Endodermal cell (in vitro differentiated cells): ENCODE data around the gene KCNG2. TPM values are rescaled to one million over a fixed set of nuclear protein-coding genes. Genes with fewer than 3 reads are reported as not detected.

ENCODE experiments used
- DNase-seq: peaks from one replicate; pipeline ENCODE4 v3.0.0-alpha.2; 2017
- H3K27ac ChIP-seq: 2 replicates; pipeline ENCODE4 v1.5.1; 2013; ENCODE audit warnings: mild to moderate bottlenecking, low read depth, low read length, moderate library complexity
- H3K27me3 ChIP-seq: 2 replicates; pipeline ENCODE4 v1.6.1; 2013; ENCODE audit warnings: mild to moderate bottlenecking, low read length, moderate library complexity; ENCODE audit not compliant: insufficient read depth, control insufficient read depth, poor library complexity, severe bottlenecking
- H3K36me3 ChIP-seq: 2 replicates; pipeline ENCODE4 v1.7.0; 2013; ENCODE audit warnings: mild to moderate bottlenecking, low read length, moderate library complexity; ENCODE audit not compliant: control insufficient read depth, insufficient read depth
- H3K4me1 ChIP-seq: one replicate; pipeline ENCODE4 v1.7.0; 2013; ENCODE audit warnings: low read length; ENCODE audit not compliant: control insufficient read depth, insufficient read depth
- H3K4me3 ChIP-seq: 2 replicates; pipeline ENCODE4 v1.5.1; 2013; ENCODE audit warnings: mild to moderate bottlenecking, low read length, moderate library complexity
- H3K9ac ChIP-seq: 2 replicates; pipeline ENCODE4 v1.6.1; 2013; ENCODE audit warnings: mild to moderate bottlenecking, low read length, moderate library complexity; ENCODE audit not compliant: poor library complexity, severe bottlenecking; ENCODE audit errors: extremely low read depth
- H3K9me3 ChIP-seq: 2 replicates; pipeline ENCODE4 v1.6.1; 2013; ENCODE audit warnings: mild to moderate bottlenecking, low read length, moderate library complexity; ENCODE audit not compliant: control insufficient read depth
- H3K27ac Mint-ChIP-seq: 2 replicates; pipeline ENCODE4 v1.8.0; 2020; ENCODE audit warnings: mixed read lengths
- H3K27me3 Mint-ChIP-seq: 2 replicates; pipeline ENCODE4 v1.8.0; 2021; ENCODE audit warnings: mild to moderate bottlenecking, mixed read lengths; ENCODE audit not compliant: insufficient read depth
- H3K36me3 Mint-ChIP-seq: 2 replicates; pipeline ENCODE4 v1.8.0; 2020; ENCODE audit warnings: low read depth, mixed read lengths
- H3K4me1 Mint-ChIP-seq: 2 replicates; pipeline ENCODE4 v1.8.0; 2020; ENCODE audit warnings: mixed read lengths
- H3K4me3 Mint-ChIP-seq: 2 replicates; pipeline ENCODE4 v1.8.0; 2020; ENCODE audit warnings: mild to moderate bottlenecking, moderate library complexity, mixed read lengths
- H3K9me3 Mint-ChIP-seq: 2 replicates; pipeline ENCODE4 v1.8.0; 2020; ENCODE audit warnings: mild to moderate bottlenecking, mixed read lengths
- WGBS, 2 experiments: methylation state at CpG; one replicate each; pipeline versions ENCODE4 v1.1.5 to v1.1.7; 2013; ENCODE audit warnings: missing lambda C conversion rate in 2 of 2, mixed read lengths in 1 of 2; ENCODE audit not compliant: insufficient coverage in 1 of 2, insufficient read length in 1 of 2; 5-methylcytosine and 5-hydroxymethylcytosine counted together
- total RNA-seq, 2 donors: library from RNA; stranded (reverse); fragmentation: NEBNext Ultra II Directional in 1 of 2; extraction: Animal tissue kit (Norgen Biotek cat#: 25700) in 1 of 2; gene quantifications; 2 replicates in 1 of 2; 3 replicates in 1 of 2; pipeline ENCODE4 v1.2.1, GENCODE V29; 2021
- TF ChIP-seq, protein P1 (sequence below): fragments of 200-600 bp; sonication (generic); conservative IDR thresholded peaks from 2 replicates; pipeline ENCODE4 v1.5.0; 2021; ENCODE audit warnings: antibody characterized with exemption, mild to moderate bottlenecking

KCNG2 gene
- total RNA-seq, 2 donors from 2014 or later: not detected

DNA sequence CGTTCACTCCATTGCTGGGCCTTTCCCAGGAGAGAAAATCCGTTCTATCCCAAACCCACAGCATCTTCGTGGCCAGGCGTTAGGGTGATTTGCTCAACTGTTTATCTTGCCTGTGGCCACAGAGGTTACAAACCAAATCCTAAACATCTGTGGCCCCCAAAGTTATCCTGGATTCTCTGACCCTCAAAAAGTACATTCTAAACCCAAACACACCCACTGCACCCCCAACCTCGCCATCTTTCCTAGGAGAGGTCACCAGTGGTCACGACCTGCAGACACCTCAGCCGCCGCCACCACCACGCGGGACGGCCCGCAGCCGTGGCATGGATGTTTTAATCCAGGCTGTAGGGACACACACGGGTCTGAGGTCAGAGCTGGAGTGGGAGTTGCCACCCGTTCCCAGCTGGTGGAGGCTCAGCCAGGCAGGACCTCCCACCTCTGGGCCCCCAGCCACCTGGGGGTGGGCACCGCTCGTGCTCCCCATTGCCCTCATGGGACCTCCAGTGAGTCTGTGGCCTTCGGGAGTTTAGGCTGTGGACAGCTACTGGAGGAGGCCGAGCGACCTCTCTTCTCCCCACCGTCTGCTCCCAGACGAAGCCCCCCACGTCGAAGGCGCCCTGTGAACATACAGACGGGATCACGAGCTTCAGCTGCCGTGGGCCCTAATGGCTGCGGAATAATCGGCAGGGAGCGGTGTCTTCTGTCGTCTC lies 72.0 kb downstream of the KCNG2 start:
- no peak overlapping the region for H3K27ac Mint-ChIP-seq
- Histone ChIP-seq H3K36me3 (no peaks in the 10 kb centered on the region), H3K9me3 (no peaks in the 10 kb centered on the region), H3K9ac (no peak overlapping the region), H3K4me3 (no peak overlapping the region), H3K4me1 (no peaks in the 10 kb centered on the region), H3K27ac (no peak overlapping the region), H3K27me3 (no peaks in the 10 kb centered on the region)
- H3K9me3 Mint-ChIP-seq: no peaks in the 10 kb centered on the region
- 94 to 96% methylated on average over 23 to 31 of the region's 32 CpGs for WGBS, 2 experiments
- TF ChIP-seq, protein P1, sequence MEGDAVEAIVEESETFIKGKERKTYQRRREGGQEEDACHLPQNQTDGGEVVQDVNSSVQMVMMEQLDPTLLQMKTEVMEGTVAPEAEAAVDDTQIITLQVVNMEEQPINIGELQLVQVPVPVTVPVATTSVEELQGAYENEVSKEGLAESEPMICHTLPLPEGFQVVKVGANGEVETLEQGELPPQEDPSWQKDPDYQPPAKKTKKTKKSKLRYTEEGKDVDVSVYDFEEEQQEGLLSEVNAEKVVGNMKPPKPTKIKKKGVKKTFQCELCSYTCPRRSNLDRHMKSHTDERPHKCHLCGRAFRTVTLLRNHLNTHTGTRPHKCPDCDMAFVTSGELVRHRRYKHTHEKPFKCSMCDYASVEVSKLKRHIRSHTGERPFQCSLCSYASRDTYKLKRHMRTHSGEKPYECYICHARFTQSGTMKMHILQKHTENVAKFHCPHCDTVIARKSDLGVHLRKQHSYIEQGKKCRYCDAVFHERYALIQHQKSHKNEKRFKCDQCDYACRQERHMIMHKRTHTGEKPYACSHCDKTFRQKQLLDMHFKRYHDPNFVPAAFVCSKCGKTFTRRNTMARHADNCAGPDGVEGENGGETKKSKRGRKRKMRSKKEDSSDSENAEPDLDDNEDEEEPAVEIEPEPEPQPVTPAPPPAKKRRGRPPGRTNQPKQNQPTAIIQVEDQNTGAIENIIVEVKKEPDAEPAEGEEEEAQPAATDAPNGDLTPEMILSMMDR: no peak
- no peaks in the 10 kb centered on the region for H3K27me3 Mint-ChIP-seq
- DNase-seq: peak; percentile 32
- H3K4me3 Mint-ChIP-seq: no peak overlapping the region
- no peaks in the 10 kb centered on the region for H3K4me1 Mint-ChIP-seq
- H3K36me3 Mint-ChIP-seq: no peaks in the 10 kb centered on the region

DNA sequence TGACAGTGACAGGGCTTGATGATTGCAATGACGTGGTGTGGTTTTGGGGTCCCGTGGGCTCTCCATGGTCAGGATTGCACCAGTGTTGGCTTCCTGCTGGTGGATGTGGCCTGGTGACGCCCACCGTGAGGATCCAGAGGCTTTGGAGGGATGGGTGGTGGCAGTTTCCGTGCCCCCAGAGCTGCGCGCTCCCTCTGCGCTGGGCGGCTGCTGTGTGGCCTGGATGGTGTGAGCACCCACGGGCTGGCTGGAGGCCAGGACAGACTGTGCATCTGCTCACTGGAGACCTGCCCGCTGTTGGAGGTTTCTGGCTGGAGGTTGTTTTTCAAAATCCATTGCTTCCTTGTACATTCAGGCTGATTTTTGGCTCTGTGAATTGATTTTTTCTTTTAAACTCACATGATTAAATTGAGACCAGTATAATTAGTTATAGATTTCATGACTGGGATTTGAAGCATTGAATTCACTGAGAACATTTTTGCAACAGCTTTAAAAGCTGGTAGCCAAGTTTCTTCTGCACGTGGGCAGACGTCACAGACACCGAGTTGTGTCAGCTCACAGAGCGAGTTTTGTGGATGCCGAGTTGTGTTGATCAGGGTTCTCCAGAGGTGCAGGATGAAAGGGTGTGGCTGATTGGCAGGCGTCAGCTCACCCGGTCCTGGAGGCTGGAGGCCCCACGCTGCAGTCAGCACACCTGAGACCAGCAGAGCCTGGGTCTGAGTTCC lies 72.7 kb downstream of the KCNG2 start:
- H3K36me3 ChIP-seq: no peaks in the 10 kb centered on the region
- TF ChIP-seq, protein P1: no peak
- DNase-seq: no peak
- H3K4me1 ChIP-seq: no peaks in the 10 kb centered on the region
- H3K4me3 Mint-ChIP-seq: no peak overlapping the region
- no peaks in the 10 kb centered on the region for H3K36me3 Mint-ChIP-seq
- H3K27me3 Mint-ChIP-seq: no peaks in the 10 kb centered on the region
- H3K4me1 Mint-ChIP-seq: no peaks in the 10 kb centered on the region
- 91 to 92% methylated on average over 12 to 19 of the region's 19 CpGs for WGBS, 2 experiments
- no peak overlapping the region for H3K9ac ChIP-seq
- H3K27ac ChIP-seq: no peak overlapping the region
- H3K9me3 Mint-ChIP-seq: no peaks in the 10 kb centered on the region
- no peak overlapping the region for H3K4me3 ChIP-seq
- H3K27ac Mint-ChIP-seq: no peak overlapping the region
- H3K27me3 ChIP-seq: no peaks in the 10 kb centered on the region
- H3K9me3 ChIP-seq: no peaks in the 10 kb centered on the region

DNA sequence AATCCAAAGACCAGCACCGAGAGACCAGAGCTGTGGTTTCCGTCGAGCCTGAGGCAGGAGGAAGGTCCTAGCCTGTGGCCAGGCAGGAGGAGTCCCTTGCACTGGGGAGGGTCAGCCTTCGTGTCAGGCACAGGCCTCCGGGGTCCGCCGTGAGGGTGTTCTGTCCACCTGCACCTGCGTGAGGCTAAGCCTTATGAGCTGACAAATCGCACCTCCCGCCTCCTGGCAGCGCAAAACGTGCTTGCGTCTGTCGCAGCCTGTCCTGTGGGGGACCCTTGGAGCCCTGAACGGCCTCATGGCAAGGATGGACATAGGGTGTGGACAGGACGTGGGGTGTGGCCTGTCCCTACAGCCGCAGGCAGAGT lies 73.3 kb downstream of the KCNG2 start:
- H3K4me3 Mint-ChIP-seq: no peak overlapping the region
- no peaks in the 10 kb centered on the region for H3K27me3 Mint-ChIP-seq
- 92 to 97% methylated on average over 13 to 17 of the region's 17 CpGs for WGBS, 2 experiments
- peak; percentile 38 for DNase-seq
- no peak overlapping the region for H3K27ac Mint-ChIP-seq
- no peak overlapping the region for H3K27ac ChIP-seq
- H3K9me3 Mint-ChIP-seq: no peaks in the 10 kb centered on the region
- H3K9me3 ChIP-seq: no peaks in the 10 kb centered on the region
- H3K36me3 Mint-ChIP-seq: no peaks in the 10 kb centered on the region
- no peaks in the 10 kb centered on the region for H3K4me1 ChIP-seq
- TF ChIP-seq, protein P1: no peak
- H3K4me1 Mint-ChIP-seq: no peaks in the 10 kb centered on the region
- H3K4me3 ChIP-seq: no peak overlapping the region
- no peaks in the 10 kb centered on the region for H3K27me3 ChIP-seq
- H3K9ac ChIP-seq: no peak overlapping the region
- H3K36me3 ChIP-seq: no peaks in the 10 kb centered on the region
